ENCODE results near the gene CNTNAP3B. TPM values are rescaled to one million over a fixed set of nuclear protein-coding genes. Genes with fewer than 3 reads are reported as not detected.
"Not testable (repeated sequence)": the region's sequence is repeated elsewhere in the genome, so short reads cannot be mapped to it uniquely, and the experiment has no call there.

The CNTNAP3B gene
- total RNA-seq, 1 donor from 2014 or later, result 22.8 TPM

DNA sequence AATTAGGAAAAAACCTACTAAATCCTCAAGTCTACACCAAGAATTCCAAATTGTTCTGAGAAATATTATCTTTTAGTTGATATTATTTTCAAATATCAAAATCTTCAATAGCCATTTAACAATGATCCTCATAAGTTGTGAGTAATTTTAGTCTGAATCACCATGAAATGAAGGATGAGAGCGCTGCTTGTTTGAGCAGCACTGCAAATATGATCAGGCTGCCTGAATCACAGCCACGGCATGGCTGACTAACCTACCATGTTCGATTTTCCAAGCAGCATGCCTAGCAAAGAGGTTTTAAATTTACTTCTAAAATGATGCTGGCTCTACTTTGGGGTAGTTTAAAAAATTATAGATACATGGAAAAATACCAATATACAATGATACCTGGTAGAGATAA is 95.7 kb downstream of the CNTNAP3B start:
- not testable (repeated sequence) for H3K9ac ChIP-seq; H3K4me1 Mint-ChIP-seq; H3K36me3 ChIP-seq; H3K4me2 ChIP-seq; H3K36me3 Mint-ChIP-seq; H3K27me3 ChIP-seq; H2AFZ ChIP-seq (replicated peaks); H3K4me3 Mint-ChIP-seq; H3F3A ChIP-seq (ENCODE audit: low read depth); H3K79me2 ChIP-seq (ENCODE audit: low read depth); H3K9me3 Mint-ChIP-seq; DNase-seq (ENCODE audit: low spot score); H3K27me3 Mint-ChIP-seq (ENCODE audit: insufficient read depth, low read depth); H3K4me3 ChIP-seq; H3K9me3 ChIP-seq (ENCODE audit: low read depth); H3K27ac Mint-ChIP-seq; H3K27ac ChIP-seq; H3K4me1 ChIP-seq; H4K20me1 ChIP-seq (ENCODE audit: low read depth)

DNA sequence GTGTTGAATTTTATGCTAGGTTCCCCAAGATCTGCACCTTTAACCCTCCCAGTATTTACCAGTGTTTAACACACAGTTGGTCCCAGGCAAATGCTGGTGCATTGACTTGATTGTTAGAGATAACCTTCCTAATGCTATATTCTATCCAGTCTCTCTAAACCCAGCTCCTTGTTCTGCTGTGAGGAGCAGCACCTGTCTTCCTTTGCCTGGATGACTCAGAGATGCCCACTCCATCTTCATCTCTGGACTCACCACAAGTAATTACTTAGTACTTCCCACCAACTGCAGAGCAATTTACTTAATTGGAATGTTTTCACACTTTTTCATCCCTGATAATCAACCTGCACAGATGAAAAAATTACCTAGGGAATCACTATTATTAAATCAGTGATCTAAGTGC is 108.6 kb downstream of the CNTNAP3B start:
- H3K4me2 ChIP-seq; H3K9me3 Mint-ChIP-seq; H3K27me3 Mint-ChIP-seq (ENCODE audit: insufficient read depth, low read depth); H3K27me3 ChIP-seq; H2AFZ ChIP-seq (replicated peaks); H3K27ac ChIP-seq; H3F3A ChIP-seq (ENCODE audit: low read depth); H3K9ac ChIP-seq; H3K4me3 ChIP-seq; H3K36me3 ChIP-seq; H3K27ac Mint-ChIP-seq; H3K4me3 Mint-ChIP-seq; H3K4me1 ChIP-seq; H3K79me2 ChIP-seq (ENCODE audit: low read depth); H3K4me1 Mint-ChIP-seq; H3K36me3 Mint-ChIP-seq; DNase-seq (ENCODE audit: low spot score); H3K9me3 ChIP-seq (ENCODE audit: low read depth); H4K20me1 ChIP-seq (ENCODE audit: low read depth): not testable (repeated sequence)

DNA sequence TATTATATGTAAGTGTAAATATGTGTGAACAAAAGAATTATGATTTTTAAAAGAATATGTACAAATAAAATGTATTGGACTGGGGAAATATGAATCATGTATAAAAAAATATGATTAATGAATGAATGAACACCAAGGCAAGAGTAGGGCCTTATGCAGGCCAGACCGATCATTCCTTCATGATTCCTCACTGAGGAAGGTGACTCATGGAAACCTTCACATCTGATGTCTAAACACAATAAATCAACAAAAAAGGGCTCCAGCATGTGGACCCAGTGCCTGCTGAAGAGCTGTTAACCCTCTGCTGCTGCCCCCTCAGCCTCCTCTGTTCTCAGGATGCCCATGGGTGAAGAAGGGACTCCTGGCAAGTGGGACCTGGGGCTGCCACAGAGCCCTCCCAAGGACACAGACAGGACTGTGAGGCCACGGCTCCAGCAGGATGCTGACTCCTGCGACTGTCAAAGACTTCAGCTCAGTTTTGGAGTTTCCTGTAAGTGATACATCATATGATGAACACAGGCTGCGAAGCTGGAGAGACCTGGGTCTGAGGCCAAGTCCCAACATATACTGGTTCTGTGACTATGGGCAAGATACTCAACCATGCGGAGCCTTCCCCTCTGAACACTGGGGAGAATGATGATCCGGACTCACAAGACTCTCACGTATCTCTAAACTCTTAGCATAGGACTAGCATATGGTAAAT is 110.9 kb downstream of the CNTNAP3B start:
- not testable (repeated sequence) for H3K27me3 Mint-ChIP-seq (ENCODE audit: insufficient read depth, low read depth); H3K4me3 ChIP-seq; H3K9me3 Mint-ChIP-seq; H3K27ac Mint-ChIP-seq; H3K4me3 Mint-ChIP-seq; H3K79me2 ChIP-seq (ENCODE audit: low read depth); H3K9ac ChIP-seq; DNase-seq (ENCODE audit: low spot score); H3K4me2 ChIP-seq; H3K4me1 Mint-ChIP-seq; H3K9me3 ChIP-seq (ENCODE audit: low read depth); H3K4me1 ChIP-seq; H3K27ac ChIP-seq; H4K20me1 ChIP-seq (ENCODE audit: low read depth); H3F3A ChIP-seq (ENCODE audit: low read depth); H3K36me3 ChIP-seq; H2AFZ ChIP-seq (replicated peaks); H3K36me3 Mint-ChIP-seq; H3K27me3 ChIP-seq

DNA sequence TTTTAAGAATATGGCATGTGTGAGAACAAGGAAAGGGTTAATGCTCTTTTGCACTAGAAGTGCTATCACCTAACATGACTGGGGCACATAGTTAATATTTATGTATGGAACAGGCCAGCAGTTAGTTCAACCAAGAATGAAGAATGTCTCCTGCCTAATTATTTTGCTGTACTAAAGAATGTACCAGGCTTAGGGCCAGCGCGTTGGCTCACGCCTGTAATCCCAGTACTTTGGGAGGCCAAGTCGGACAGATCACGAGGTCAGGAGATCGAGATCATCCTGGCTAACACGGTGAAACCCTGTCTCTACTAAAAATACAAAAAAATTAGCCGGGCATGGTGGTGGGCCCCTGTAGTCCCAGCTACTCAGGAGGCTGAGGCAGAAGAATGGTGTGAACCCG is 114.9 kb downstream of the CNTNAP3B start:
- not testable (repeated sequence) for H3K9me3 Mint-ChIP-seq; H4K20me1 ChIP-seq (ENCODE audit: low read depth); H3K27me3 Mint-ChIP-seq (ENCODE audit: insufficient read depth, low read depth); H3K4me1 ChIP-seq; H3K36me3 Mint-ChIP-seq; H3K27ac Mint-ChIP-seq; H3K4me2 ChIP-seq; H3K4me1 Mint-ChIP-seq; H3K4me3 ChIP-seq; H3K9ac ChIP-seq; DNase-seq (ENCODE audit: low spot score); H3K27me3 ChIP-seq; H3K36me3 ChIP-seq; H3K9me3 ChIP-seq (ENCODE audit: low read depth); H3K4me3 Mint-ChIP-seq; H3K27ac ChIP-seq; H3F3A ChIP-seq (ENCODE audit: low read depth); H3K79me2 ChIP-seq (ENCODE audit: low read depth); H2AFZ ChIP-seq (replicated peaks)

DNA sequence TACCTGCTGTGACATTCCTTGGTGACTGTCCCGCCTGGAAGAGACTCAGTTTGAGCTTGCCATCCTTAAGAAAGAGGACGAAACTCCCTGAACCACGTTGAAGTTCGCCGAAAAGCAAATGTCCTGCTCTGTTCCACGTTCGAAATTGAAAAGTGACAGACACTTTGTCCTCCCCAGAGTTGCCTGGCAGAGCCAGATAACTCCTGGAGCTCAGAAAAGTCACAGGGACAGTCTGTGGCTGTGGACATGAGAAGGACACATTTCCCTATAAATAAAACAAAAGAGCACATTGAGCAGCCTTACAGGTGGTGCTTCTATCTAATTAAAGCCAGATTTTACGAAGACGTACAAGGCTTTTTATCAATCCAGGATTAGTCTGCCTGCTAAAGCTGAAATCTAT is 137.6 kb downstream of the CNTNAP3B start:
- not testable (repeated sequence) for H3K36me3 Mint-ChIP-seq; H3K4me3 ChIP-seq; H3K27me3 ChIP-seq; H3F3A ChIP-seq (ENCODE audit: low read depth); H3K4me1 ChIP-seq; H3K9ac ChIP-seq; H3K4me3 Mint-ChIP-seq; H3K27me3 Mint-ChIP-seq (ENCODE audit: insufficient read depth, low read depth); DNase-seq (ENCODE audit: low spot score); H2AFZ ChIP-seq (replicated peaks); H3K79me2 ChIP-seq (ENCODE audit: low read depth); H3K4me1 Mint-ChIP-seq; H3K9me3 ChIP-seq (ENCODE audit: low read depth); H4K20me1 ChIP-seq (ENCODE audit: low read depth); H3K9me3 Mint-ChIP-seq; H3K27ac Mint-ChIP-seq; H3K27ac ChIP-seq; H3K4me2 ChIP-seq; H3K36me3 ChIP-seq

DNA sequence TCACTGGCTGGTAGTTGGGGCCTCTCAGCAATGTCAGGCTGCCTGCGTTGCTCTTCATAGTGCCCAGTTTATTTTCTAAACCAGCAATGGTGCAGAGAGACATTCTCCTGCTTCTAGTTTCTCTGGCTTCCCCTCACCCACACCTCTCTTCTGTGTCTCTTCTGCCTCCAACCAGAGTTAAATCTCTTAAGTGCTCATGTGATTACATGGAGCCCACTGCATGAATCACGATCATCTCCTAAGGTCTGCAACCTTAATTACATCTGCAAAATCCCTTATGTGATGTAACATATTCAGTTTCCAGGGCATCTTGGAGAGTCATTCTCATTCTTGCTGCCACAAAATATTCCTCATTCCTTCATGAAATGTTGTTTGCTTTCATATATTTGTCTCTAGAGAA is 149.0 kb downstream of the CNTNAP3B start:
- H3K27me3 ChIP-seq; H3K4me1 ChIP-seq; H3K27ac Mint-ChIP-seq; H3K27ac ChIP-seq; H3K9me3 ChIP-seq (ENCODE audit: low read depth); DNase-seq (ENCODE audit: low spot score); H3K27me3 Mint-ChIP-seq (ENCODE audit: insufficient read depth, low read depth); H3K4me1 Mint-ChIP-seq; H3K9ac ChIP-seq; H4K20me1 ChIP-seq (ENCODE audit: low read depth); H3K4me3 ChIP-seq; H3K4me3 Mint-ChIP-seq; H3K79me2 ChIP-seq (ENCODE audit: low read depth); H3F3A ChIP-seq (ENCODE audit: low read depth); H2AFZ ChIP-seq (replicated peaks); H3K4me2 ChIP-seq; H3K36me3 ChIP-seq; H3K36me3 Mint-ChIP-seq; H3K9me3 Mint-ChIP-seq: not testable (repeated sequence)

DNA sequence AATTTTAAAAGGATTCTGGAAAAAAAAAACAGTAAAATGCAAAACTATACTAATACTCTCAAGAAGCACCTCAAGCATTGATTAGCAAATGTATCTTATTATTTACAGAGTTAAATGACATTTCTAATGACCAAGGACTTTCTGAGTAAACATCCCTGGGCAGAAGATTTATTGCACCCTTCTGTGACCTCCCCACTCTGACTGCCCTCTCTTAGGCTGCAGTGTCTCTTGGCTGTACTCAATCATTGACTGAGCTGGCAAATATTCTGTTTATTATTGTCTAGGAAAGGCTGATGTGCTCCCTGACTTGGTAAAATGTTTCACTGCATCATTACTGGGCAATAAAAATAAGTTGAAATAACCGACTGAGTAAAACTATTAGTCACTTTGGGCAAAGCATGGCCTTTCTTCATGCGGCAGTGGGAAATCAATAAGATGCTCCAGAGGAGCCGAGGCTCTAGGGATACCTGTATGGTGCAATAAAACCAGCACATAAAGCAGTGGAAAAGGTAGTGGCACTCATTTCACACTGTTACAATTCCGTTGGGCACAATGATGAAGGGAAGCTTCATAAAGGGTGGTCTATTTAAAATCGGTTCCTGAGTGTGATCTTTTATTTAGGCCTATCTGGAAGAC is 151.1 kb downstream of the CNTNAP3B start:
- not testable (repeated sequence) for H3K27me3 Mint-ChIP-seq (ENCODE audit: insufficient read depth, low read depth); H4K20me1 ChIP-seq (ENCODE audit: low read depth); H3K9me3 Mint-ChIP-seq; H3K27ac Mint-ChIP-seq; H3K36me3 Mint-ChIP-seq; H3K27me3 ChIP-seq; H3K9me3 ChIP-seq (ENCODE audit: low read depth); DNase-seq (ENCODE audit: low spot score); H3K4me2 ChIP-seq; H3K36me3 ChIP-seq; H3K79me2 ChIP-seq (ENCODE audit: low read depth); H2AFZ ChIP-seq (replicated peaks); H3K9ac ChIP-seq; H3K4me1 ChIP-seq; H3K4me1 Mint-ChIP-seq; H3K27ac ChIP-seq; H3K4me3 ChIP-seq; H3F3A ChIP-seq (ENCODE audit: low read depth); H3K4me3 Mint-ChIP-seq

DNA sequence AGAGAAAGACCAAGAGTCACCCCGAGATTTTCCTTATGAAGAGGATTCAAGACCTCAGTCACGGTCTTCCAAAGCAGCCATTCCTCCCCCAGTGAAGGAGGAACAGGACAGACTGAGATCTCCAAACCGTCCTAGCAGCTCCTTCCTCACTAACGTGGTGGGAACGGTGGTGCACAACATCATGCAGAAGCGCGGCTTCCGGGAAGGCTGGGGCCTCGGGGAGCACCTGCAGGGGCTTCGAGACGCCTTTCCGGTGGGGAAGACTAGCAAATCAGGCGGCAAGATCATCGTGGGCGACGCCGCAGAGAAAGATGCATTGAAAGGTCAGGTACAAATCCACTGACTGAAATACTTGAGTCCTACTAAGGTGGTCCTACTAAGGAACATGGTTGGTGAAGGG is 154.3 kb downstream of the CNTNAP3B start:
- H3K27ac ChIP-seq; H3K9ac ChIP-seq; H3K36me3 ChIP-seq; H3K4me2 ChIP-seq; H3K9me3 ChIP-seq (ENCODE audit: low read depth); H3K27me3 ChIP-seq; H3K4me1 ChIP-seq; H3K4me3 Mint-ChIP-seq; H3K79me2 ChIP-seq (ENCODE audit: low read depth); H3K4me1 Mint-ChIP-seq; H4K20me1 ChIP-seq (ENCODE audit: low read depth); H3K36me3 Mint-ChIP-seq; H3K27ac Mint-ChIP-seq; H3K4me3 ChIP-seq; DNase-seq (ENCODE audit: low spot score); H3K9me3 Mint-ChIP-seq; H2AFZ ChIP-seq (replicated peaks); H3F3A ChIP-seq (ENCODE audit: low read depth); H3K27me3 Mint-ChIP-seq (ENCODE audit: insufficient read depth, low read depth): not testable (repeated sequence)
